ENCODE results near the gene PSMG2. TPM values are rescaled to one million over a fixed set of nuclear protein-coding genes. Genes with fewer than 3 reads are reported as not detected.
A peak's percentile ranks its signal among the peaks of the same experiment; 100 is the strongest.
"Not testable (repeated sequence)": the region's sequence is repeated elsewhere in the genome, so short reads cannot be mapped to it uniquely, and the experiment has no call there.

PSMG2 gene
- total RNA-seq, 1 experiment from 2014 or later: 92.8 TPM

DNA sequence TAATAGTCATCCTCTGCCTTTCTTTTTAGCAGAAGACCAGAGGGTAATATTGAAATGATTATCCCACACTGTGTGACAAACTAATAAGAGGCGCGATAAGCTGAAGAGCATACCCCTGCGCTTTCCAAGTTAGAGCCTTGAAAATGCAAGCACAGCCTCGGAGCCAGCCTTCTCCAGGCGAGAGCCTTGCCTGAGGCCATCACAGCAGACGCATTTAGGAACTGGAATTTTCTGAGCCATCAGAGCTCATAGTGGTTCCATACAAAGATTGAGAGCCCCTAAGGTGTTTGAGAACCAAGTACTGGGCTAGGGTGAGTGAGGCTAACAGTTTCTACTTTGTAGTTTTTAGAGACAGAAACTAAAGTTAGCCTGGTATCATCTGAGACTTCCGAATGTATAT lies 19.9 kb downstream of the PSMG2 start:
- DNase-seq (ENCODE audit: low read depth): no peak

DNA sequence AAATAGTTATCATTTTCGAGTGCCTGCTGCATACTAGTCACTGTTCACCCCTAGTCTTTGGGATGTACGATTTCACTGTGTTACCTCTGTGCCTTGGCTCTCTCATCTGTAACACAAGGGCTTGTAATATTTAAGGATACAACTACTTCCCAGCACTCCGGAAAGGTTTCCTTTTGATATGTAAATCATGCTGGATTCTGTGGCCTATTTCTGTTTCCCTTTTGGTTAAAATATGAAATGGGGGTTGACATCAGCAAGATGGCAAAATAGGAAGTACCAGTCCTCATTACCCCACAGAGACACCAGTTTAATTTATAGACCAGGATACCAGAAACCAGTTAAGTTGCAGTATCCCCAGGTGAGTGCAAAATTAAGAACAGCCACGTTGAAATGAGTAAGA lies 23.5 kb downstream of the PSMG2 start:
- DNase-seq (ENCODE audit: low read depth): no peak

DNA sequence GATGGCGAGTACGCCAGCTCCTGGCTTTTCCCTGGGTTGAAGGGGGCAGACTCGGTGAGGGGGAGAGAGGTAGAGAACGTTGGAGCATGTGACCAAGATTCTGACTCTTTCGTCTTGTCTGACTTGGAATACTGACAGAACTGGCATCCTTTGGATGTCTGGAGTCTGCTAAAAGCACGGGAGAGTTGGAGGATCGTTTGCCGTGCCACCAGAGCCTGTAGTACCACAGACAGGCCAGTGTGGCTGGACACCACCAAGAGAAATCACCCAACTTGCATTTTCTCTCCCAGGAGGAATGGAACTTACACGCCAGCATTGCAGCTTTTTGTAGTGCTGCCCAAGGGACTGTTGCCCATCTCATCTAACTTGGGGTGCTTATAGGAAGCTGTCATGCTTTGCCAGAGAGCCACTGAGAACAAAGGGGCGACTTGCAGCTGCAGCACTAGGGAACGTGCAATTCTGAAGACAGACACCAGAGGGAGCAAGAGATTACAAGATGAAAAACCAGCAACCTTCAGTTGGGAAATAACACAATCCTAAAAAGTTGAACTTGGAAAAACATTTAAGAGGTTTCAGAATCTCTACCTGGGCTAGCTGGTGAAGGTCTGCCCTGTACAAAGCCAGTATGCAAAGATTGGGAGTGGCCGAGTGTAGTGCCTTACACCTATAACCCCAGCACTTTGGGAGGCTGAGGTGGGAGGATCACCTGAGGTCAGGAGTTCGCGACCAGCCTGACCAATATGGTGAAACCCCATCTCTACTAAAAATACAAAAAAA lies 24.1 kb downstream of the PSMG2 start:
- peak; percentile 71 for DNase-seq (ENCODE audit: low read depth)

DNA sequence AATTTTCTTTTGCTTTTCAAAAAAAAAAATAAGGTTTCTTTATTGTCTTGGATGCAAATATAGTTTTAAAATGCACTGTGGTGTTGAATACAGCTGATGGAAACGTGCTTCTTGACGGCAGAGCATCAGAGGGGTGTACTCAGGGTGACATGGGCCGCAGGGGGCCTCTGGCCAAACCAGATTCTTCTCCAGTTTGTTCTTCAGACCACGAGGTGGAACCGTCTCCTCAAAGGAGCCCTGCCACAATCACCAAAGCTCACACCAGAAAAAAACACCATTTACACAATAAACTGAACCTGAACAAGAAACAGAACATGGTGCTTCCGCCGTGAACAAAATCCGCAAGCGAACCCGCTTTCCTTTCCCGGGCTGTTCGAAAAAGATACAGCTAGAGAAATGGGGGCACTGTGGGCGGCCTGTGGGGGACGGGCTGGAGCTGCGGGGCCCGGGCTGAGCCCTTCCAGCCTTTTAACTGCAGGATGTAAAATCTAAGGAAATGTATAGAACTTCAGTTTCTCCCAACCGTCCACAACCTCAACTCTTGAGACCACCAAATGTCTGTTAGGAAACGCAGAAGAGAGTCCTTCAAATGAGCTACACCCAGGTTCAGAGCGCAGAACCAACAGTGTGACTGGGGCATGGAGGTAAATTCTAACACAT lies 34.5 kb downstream of the PSMG2 start:
- DNase-seq (ENCODE audit: low read depth): no peak

DNA sequence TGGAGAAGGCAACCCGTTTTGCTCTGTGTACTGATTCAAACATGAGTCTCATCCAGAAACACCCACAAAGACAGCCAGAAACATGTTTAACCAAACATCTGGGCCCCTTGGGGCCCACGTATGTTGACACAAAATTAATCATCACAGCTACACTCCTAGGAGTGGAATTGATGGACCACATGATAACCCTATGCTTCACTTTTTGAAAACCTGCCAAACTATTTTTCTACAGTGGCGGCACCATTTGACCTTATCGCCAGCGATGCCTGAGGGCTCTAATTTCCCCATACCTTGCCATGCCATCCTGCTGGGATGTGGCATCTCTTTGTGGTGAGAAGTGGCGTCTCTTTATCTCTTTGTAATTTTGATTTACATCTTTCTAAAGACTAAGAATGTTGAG lies 38.5 kb downstream of the PSMG2 start:
- DNase-seq (ENCODE audit: low read depth): peak; percentile 74

DNA sequence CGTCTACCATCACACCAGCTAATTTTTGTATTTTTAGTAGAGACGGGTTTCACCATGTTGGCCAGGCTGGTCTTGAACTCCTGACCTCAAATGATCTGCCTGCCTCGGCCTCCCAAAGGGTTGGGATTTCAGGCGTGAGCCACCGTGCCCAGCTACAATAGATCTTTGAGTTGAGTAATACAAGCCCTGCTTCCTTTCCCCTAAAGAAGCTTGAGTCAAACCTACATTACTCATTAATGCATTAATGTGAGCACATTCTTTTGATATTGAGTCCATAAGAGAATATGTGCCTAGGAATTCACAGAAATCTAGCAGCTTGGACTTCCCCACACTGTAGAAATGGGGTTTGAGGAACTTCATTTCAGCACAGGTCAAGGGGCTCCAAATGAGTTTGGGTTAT lies 39.6 kb downstream of the PSMG2 start:
- peak; percentile 28 for DNase-seq (ENCODE audit: low read depth)

DNA sequence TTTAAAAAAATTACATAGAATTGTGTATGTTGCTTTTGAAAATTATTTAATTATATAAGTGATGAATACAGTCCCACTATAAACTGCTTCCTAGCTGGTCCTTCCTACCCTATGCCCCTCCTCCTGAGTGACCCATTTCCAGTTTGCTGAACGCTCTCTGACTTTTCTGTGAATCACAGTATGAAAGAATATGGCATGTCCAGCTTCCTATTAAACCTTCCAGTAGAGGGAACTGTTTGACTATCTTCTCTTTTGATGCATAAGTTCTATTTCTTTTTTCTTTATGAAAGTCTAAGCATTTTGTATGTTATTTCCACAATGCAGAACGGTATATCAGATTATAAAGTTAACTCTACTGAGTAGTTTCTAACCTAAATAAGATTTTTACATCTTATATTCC lies 41.3 kb downstream of the PSMG2 start:
- peak; percentile 80 for DNase-seq (ENCODE audit: low read depth)

DNA sequence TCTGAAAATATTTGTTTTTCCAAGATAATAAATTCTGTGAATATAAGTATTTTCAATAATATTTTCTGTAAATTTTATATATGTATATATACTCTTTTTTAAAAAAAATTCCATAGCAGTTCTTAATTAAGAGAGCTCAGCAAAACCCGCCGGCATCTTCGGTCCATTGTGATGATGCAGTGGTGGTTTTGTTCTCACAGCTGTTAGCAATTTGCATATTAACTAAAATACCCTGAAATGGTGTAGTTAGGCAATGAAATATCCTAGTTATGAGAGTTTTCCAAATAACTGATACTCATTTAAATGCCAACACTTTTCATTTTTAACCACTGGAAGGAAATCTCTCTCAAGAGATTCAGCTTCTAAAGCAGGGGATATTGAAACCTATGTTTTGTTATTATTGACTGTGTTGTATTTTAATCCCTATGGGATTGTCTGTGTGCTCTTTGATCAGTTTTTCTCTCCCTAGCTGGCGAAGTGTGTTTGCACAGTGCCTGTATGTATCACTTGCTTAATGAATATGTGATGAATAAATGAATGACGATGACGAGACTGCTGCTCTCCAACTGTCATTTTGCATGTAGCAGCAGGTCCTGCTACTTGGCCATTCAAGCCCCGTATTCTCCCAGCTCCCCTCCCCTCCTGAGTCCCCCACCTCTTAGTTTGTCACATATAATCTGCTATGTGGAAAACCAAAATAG lies 42.4 kb downstream of the PSMG2 start:
- no peak for DNase-seq (ENCODE audit: low read depth)

DNA sequence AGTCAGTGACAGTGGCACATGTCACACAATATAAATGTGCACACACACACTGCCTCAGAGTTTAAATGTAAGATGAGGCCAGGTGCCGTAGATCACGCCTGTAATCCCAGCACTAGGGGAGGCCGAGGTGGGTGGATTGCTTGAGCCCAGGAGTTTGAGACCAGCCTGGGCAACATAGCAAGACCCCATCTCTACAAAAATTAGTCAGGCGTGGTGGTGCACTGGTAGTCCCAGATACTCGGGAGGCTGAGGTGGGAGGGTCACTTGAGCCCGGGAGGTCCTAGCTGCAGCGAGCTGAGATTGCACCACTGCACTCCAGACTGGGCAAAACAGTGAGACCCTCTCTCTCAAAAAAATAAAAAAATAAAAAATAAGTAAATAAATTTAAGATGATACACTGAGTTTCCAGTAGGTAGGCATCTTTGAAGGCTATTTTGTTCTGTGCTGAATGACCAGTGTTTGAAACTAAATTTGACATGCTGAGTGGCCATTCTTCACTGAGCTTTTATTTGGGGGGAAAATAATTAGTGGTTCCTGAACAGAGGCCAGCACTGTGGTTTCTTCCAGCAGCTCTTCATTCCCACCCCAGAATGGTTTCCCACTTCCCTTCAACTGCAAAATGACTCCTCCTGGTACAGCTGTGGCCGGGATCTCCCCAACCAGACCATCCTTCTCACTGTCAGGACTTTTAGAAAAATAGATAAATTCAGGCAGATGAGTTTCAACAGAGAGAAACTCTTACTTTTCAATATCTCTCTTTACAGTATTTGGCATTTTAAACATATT lies 44.9 kb downstream of the PSMG2 start:
- DNase-seq (ENCODE audit: low read depth): peak; percentile 70

DNA sequence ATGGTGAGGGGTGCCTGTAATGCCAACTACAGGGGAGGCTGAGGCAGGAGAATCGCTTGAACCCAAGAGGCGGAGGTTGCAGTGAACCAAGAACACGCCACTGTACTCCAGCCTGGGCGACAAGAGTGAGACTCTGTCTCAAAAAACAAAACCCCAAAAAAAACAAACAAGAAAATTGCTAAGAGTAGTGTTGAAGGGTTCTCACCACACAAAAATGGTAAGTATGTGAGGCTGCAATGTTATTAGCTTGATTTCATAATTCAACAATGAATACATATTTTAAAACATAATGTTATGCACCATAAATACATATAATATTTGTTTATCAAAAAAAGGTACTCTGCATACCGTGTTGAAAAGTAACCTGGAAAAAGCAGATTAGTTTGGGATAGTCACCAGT lies 45.8 kb downstream of the PSMG2 start:
- peak; percentile 40 for DNase-seq (ENCODE audit: low read depth)

DNA sequence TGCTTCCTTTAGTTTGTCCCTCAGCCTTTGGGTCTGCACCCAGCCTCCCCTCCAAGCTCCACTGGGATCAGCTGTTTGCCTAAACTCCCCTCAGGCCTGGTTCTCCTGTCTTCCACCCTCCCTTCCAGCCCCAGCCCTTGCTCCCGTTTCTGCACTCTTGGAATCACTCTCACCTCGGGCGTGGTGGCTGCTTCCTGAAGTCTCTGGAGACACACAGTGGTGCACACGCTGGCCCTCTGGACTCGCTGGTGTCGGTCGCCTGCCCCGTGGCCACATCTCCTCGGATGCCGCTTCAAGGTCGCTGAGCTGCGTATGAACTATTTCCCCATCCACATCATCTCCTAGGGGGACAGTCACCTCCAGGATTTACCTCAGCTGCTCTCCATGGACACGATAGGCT lies 46.3 kb downstream of the PSMG2 start:
- no peak for DNase-seq (ENCODE audit: low read depth)

DNA sequence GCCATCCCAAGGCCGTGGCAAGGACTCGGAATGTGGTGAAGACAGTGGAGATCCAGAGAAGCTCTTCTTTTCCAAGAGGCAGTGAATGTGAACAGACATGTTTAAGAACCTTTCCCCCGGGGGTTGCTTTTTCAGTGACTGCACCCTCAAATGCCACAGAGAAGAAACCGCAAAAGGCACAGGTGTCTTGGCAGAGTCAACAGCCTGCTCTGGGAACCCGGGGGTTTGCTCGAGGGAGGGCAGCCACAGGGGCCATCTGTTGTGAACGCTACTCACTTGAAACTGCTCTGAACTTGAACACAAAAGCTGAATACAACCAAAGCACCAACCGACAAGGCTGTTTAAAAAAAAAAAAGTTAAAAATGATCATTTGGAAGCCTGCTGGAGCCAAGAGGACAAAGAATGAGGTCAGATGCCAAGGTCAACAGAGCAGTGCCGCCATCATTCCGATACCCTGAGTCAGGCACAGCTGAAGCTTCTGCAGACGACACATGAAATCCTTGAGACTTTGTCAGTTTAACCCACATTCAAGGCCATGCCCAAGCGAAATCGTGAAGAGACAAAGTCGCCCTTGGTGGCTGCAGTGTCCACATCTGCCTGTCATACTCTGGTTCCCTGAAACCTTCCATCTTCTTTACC lies 47.4 kb downstream of the PSMG2 start:
- DNase-seq (ENCODE audit: low read depth): peak; percentile 93

DNA sequence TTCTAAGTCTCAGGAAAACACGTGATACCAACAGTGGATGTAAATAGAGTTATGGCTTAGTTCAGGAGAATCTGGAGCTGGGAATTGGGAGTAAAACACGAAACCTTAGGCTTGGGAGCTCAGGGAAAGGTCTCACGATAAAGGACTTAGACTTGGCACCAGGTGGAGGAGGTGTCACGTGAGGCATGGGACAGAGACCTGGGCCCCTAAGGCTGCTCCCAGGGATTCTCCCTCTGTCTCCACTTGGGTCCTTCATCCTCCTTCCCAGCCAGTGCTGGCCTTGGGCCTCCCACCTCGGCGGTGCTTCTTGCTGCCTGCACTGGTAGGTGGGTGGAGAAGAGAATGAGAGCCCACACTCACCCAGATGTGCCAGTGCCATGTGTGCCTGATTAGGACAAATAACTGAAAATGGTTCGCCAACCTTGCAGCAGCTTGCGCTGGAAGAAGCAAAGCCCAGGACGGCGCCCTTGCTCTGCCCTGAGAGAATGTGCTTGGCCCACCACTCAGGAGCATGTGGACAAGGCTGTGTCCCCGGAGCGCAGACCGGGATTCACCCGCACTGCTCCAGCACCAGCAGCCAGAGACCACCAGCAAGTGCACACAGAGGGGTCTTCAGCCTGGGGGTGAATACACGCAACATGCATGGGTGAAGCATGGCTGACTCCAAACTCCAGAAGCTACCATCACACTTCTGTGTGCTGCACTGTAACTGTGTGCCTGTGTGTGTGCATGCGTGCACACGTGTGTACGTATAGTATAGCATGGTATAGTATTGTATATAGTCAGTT lies 48.1 kb downstream of the PSMG2 start:
- no peak for DNase-seq (ENCODE audit: low read depth)

DNA sequence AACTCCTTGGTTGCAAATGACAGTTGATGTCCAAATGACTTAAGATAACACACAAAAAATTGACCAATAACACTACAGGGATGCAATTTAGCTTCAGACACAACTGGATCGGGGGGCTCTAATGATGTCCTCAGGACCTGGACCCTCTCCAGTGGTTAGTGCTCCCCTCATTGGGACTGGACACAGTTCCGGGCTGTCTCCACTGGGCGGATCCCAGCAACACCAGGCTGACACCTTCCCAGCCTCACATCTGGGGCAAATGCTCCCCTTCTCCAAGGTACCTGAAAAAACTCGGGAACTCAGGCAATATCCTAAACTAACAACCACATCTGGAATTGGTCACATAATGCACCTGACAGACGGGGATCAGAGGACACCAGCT lies 48.7 kb downstream of the PSMG2 start:
- no peak for DNase-seq (ENCODE audit: low read depth)

DNA sequence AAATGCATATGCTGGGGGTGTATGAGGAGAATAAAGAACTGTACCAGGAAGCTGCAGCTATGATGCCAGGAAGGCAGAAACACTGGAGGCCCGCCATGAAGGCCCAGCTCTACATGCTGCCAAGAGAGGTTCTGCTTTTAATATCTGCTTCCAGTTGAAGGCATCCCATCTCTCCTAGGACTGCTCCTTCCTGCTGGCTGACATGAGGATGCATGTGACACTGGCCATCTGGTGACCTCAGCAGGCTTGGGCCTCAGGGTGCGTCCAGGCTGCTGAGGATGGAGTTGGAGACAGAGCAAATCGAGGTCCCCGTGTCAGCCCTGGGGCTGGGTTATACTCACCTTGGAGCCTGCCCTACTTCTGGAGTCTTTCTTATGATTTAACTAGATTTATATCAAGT lies 49.0 kb downstream of the PSMG2 start:
- DNase-seq (ENCODE audit: low read depth): no peak

DNA sequence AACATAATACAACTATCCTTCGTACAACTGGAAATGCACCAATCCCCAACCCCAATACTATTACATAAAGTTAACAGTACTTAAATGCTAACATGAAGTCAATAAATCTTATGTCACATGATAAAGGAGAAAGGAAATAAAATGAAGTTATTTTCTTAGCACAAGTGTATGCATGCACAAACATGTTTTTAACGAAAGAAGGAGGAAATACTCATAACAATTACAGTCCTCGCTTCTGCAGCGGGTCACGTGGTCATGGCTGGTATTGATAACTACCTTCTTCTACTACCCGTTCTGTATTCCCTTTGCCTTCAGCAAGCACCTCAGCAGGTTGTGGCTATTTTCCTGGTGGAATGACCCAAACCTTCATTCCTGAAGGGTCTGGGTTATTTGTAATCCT lies 51.7 kb downstream of the PSMG2 start:
- no peak for DNase-seq (ENCODE audit: low read depth)

DNA sequence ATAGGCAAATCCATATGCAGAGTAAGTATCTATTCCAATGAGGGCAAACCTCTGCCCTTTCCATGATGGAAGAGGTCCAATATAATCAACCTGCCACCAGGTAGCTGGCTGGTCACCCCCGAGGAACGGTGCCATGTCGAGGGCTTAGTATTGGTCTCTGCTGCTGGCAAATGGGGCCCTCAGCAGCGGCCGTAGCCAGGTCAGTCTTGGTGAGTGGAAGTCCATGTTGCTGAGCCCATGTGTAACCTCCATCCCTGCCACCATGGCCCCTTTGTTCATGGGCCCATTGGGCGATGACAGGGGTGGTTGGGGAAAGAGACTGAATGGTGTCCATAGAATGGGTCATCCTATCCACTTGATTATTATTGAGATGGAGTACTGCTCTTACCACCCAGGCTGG lies 52.8 kb downstream of the PSMG2 start:
- DNase-seq (ENCODE audit: low read depth): not testable (repeated sequence)

DNA sequence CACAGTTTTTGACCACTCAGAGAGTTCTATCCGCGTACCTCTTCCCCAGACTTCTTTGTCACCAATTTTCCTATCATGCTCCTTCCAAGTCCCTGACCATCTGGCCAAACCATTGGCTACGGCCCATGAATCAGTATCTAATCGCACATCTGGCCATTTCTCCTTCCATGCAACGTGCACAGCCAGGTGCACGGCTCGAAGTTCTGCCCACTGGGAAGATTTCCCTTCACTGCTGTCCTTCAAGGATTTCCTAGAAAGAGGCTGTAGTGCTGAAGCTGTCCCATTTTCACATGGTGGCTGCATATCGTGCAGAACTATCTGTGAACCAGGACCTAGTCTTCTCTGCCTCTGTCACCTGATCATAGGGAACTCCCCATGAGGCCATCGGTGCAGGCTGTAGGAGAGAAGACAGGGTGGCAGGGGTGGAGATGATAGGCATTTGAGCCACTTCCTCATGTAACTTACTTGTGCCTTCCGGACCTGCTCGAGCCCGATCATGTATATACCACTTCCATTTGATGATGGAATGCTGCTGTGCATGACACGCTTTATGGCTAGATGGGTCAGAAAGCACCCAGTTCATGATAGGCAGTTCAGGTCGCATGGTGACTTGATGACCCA lies 53.9 kb downstream of the PSMG2 start:
- not testable (repeated sequence) for DNase-seq (ENCODE audit: low read depth)

DNA sequence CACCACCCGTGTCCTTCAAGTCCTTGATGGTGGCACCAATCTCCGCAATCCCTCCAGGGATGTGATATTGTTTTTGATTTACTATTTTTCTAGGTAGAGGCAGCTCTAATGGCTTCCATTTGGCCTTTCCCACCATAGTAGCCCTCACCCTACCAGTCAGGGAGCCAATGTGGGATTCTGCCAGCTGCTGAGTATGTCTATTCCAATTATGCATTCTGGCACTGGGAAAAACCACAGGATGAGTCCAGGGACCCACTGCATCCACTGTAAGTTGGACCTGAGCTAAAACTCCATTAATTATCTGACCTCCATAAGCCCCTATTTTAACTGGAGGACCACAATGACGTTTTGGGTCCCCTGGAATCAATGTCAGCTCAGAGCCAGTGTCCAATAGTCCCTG lies 55.7 kb downstream of the PSMG2 start:
- DNase-seq (ENCODE audit: low read depth): not testable (repeated sequence)

DNA sequence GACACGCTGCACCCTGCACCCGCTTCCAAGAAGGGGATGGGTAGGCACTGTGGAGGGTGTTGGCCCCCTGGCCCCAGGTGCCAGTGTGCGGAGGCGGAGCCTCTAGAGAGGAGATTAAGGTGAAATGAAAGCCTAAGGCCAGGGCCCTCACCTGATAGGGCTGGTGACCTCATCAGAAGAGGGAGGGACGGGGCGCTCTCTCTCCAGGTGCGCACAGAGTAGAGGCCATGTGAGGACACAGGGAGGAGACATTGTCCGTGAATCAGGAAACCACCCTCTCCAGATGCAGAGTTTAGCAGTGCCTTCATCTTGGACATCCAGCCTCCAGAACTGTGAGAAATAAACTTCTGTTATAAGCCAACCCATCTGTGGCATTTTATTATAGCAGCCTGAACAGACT lies 62.3 kb downstream of the PSMG2 start:
- no peak for DNase-seq (ENCODE audit: low read depth)

All from LHCN-M2 (cell line).